ENCODE measurements around the gene MTHFD1.

The MTHFD1 gene

GRCh38 chr14:64416348-64416932 lies 28.3 kb downstream of the MTHFD1 start:
- no peaks in the 10 kb centered on the region for H3K9me3 Mint-ChIP-seq
- no peaks in the 10 kb centered on the region for H3K27me3 Mint-ChIP-seq
- H3K4me1 Mint-ChIP-seq (ENCODE audit: low read depth in 2 of 2): no peaks in the 10 kb centered on the region
- no peak for DNase-seq
- no peak for ATAC-seq (replicated peaks)
- no peak overlapping the region for H3K27ac Mint-ChIP-seq
- H3K4me3 Mint-ChIP-seq: no peak overlapping the region
- H3K36me3 Mint-ChIP-seq (ENCODE audit: insufficient read depth): peaks cover 31% of the 10 kb centered on the region

DNA sequence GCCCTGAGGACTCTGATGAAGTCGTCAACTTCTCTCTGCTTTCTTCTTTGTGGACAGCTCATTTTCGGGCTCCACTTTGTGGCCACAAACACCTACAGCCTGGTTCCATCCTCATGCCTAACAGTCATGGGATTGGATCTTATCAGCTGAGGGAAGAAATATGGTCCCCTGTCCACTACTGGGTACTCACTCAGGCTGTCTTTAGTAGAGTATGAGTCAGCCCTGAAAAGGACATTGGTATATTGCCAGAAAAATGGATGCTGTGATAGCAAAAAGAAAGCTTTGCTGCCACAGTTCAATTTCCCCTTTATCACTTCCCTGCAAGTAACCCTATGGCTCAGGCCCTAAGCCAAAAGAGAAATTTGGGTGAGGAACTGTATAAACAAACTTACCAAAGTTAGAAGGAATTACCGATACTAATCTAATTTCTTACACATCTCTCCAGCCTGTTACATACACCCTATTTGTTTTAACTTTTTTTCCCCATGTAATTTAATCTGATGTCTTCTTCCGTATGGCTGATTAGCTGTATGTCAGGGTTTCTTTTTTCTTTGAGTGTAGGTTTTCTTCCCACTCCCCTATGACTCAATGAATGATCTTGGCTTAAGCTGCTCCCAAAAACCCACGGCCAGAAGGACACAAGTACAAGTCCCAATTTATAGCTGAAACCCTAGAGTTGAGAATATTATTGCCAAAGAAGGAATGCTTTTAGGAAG lies 29.1 kb downstream of the MTHFD1 start:
- Mint-ChIP-seq H3K9me3 (no peaks in the 10 kb centered on the region), H3K27me3 (no peaks in the 10 kb centered on the region), H3K4me3 (no peak overlapping the region), H3K27ac (no peak overlapping the region), H3K4me1 (ENCODE audit: low read depth in 2 of 2) (no peaks in the 10 kb centered on the region), H3K36me3 (ENCODE audit: insufficient read depth) (peaks cover 30% of the 10 kb centered on the region)
- DNase-seq (no peak), ATAC-seq (replicated peaks) (no peak)

DNA sequence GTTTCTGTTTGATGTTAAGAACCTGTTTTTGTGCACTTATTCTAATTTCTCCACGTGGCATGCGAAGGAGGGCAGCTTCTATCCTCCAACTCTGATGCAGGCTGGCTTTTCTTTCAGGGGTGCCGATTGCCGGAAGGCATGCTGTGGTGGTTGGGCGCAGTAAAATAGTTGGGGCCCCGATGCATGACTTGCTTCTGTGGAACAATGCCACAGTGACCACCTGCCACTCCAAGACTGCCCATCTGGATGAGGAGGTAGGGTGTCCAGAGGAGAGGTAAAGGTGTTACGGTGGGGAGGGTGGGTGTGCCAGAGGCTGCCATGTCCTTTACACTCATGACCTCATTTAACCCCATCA lies 29.6 kb downstream of the MTHFD1 start:
- DNase-seq: no peak
- peaks cover 24% of the 10 kb centered on the region for H3K36me3 Mint-ChIP-seq (ENCODE audit: insufficient read depth)
- no peak overlapping the region for H3K27ac Mint-ChIP-seq
- H3K9me3 Mint-ChIP-seq: no peaks in the 10 kb centered on the region
- H3K4me3 Mint-ChIP-seq: no peak overlapping the region
- no peaks in the 10 kb centered on the region for H3K27me3 Mint-ChIP-seq
- no peak for ATAC-seq (replicated peaks)
- H3K4me1 Mint-ChIP-seq (ENCODE audit: low read depth in 2 of 2): no peaks in the 10 kb centered on the region

DNA sequence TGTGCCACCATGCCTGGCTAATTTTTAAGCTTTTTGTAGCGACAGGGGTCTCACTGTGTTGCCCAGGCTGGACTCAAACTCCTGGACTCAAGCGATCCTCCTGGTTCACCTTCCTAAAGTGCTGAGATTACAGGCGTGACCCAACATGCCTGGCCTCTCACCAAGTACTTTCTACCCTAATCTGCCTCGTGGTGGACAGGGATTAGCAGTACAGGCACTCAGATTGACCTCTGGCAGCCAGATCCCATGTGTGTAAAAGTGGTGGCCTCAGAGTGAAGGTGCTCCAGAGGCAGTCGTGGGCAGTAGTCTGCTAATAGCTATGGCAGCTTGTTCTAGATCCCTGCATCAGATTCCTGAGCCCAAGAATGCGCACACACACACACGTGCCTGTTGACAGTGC lies 30.9 kb downstream of the MTHFD1 start:
- Mint-ChIP-seq H3K9me3 (no peaks in the 10 kb centered on the region), H3K4me3 (no peak overlapping the region), H3K27me3 (no peaks in the 10 kb centered on the region), H3K4me1 (ENCODE audit: low read depth in 2 of 2) (no peaks in the 10 kb centered on the region), H3K36me3 (ENCODE audit: insufficient read depth) (peaks cover 19% of the 10 kb centered on the region), H3K27ac (peak overlapping the region in 1 of 2 donors; percentile 23)
- DNase-seq: no peak
- ATAC-seq (replicated peaks): no peak

DNA sequence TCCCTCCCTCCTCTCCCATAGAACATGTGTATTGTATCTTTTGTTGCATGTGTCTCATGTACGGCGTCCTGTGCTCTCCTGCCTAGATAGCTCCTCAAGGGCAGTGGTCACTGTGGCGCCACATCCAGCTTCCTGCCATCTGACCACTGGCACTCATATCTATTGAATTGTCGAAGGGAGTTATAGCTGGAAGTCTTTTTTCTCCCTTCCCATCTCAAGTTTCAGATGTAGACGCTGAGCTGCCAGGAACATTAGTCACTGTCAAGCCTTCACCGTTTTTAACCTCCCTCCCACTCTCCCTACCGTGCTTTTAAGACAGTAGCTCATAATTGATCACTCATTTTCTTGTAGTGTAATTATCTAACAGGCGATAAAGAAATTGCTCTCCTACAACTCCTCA lies 33.0 kb downstream of the MTHFD1 start:
- no peak for ATAC-seq (replicated peaks)
- Mint-ChIP-seq H3K4me1 (ENCODE audit: low read depth in 2 of 2) (no peaks in the 10 kb centered on the region), H3K9me3 (no peaks in the 10 kb centered on the region), H3K27ac (no peak overlapping the region), H3K4me3 (no peak overlapping the region), H3K36me3 (ENCODE audit: insufficient read depth) (peaks cover 18% of the 10 kb centered on the region), H3K27me3 (no peaks in the 10 kb centered on the region)
- DNase-seq: no peak

GRCh38 chr14:64422005-64422404 lies 33.9 kb downstream of the MTHFD1 start:
- ATAC-seq (replicated peaks) (no peak), DNase-seq (no peak)
- Mint-ChIP-seq H3K36me3 (ENCODE audit: insufficient read depth) (peaks cover 24% of the 10 kb centered on the region), H3K9me3 (no peaks in the 10 kb centered on the region), H3K4me3 (no peak overlapping the region), H3K4me1 (ENCODE audit: low read depth in 2 of 2) (no peaks in the 10 kb centered on the region), H3K27me3 (no peaks in the 10 kb centered on the region), H3K27ac (no peak overlapping the region)

DNA sequence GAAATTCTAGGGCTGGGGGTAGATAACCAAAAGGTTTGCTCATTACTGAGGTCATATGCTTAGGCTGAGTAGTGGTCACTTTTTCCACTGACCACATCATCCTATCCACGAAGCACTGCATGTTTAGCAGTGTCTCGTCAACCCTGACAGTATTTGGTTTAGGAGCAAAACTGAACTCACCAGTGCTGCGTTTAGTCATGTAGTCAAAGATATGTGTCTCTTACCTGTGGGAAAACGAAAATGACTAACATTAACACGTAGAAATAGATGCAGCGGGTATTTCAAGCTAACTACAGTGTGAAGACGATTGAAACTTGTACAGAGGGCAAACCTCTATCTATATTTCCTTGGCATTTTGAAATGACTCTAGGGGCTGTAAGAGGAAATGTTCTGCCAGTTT lies 34.6 kb downstream of the MTHFD1 start:
- ATAC-seq (replicated peaks) (no peak), DNase-seq (no peak)
- Mint-ChIP-seq H3K27me3 (no peaks in the 10 kb centered on the region), H3K4me3 (no peak overlapping the region), H3K4me1 (ENCODE audit: low read depth in 2 of 2) (no peaks in the 10 kb centered on the region), H3K36me3 (ENCODE audit: insufficient read depth) (peaks cover 26% of the 10 kb centered on the region), H3K9me3 (no peaks in the 10 kb centered on the region), H3K27ac (no peak overlapping the region)

GRCh38 chr14:64423987-64424386 lies 35.8 kb downstream of the MTHFD1 start:
- no peaks in the 10 kb centered on the region for H3K27me3 Mint-ChIP-seq
- H3K4me1 Mint-ChIP-seq (ENCODE audit: low read depth in 2 of 2): no peaks in the 10 kb centered on the region
- DNase-seq: no peak
- no peak overlapping the region for H3K4me3 Mint-ChIP-seq
- peak overlapping the region in 1 of 2 donors; percentile 25 for H3K27ac Mint-ChIP-seq
- no peaks in the 10 kb centered on the region for H3K9me3 Mint-ChIP-seq
- peaks cover 31% of the 10 kb centered on the region for H3K36me3 Mint-ChIP-seq (ENCODE audit: insufficient read depth)
- no peak for ATAC-seq (replicated peaks)

GRCh38 chr14:64434528-64434927 lies 46.4 kb downstream of the MTHFD1 start:
- H3K4me3 Mint-ChIP-seq: no peak overlapping the region
- no peak overlapping the region for H3K27ac Mint-ChIP-seq
- H3K9me3 Mint-ChIP-seq: no peaks in the 10 kb centered on the region
- no peaks in the 10 kb centered on the region for H3K27me3 Mint-ChIP-seq
- peaks cover 18% of the 10 kb centered on the region for H3K36me3 Mint-ChIP-seq (ENCODE audit: insufficient read depth)
- peaks cover 11 to 12% of the 10 kb centered on the region in 2 donors for H3K4me1 Mint-ChIP-seq (ENCODE audit: low read depth in 2 of 2)
- ATAC-seq (replicated peaks): no peak
- DNase-seq: no peak

GRCh38 chr14:64438181-64438841 lies 50.2 kb downstream of the MTHFD1 start:
- Mint-ChIP-seq H3K27me3 (no peaks in the 10 kb centered on the region), H3K27ac (peak overlapping the region; percentile 25 to 38)
- ATAC-seq (replicated peaks): peak; percentile 53

GRCh38 chr14:64439141-64439540 lies 51.0 kb downstream of the MTHFD1 start:
- no peak for DNase-seq
- ATAC-seq (replicated peaks): no peak
- Mint-ChIP-seq H3K27me3 (no peaks in the 10 kb centered on the region), H3K36me3 (ENCODE audit: insufficient read depth) (peaks cover 28% of the 10 kb centered on the region), H3K4me1 (ENCODE audit: low read depth in 2 of 2) (peaks cover 16 to 19% of the 10 kb centered on the region in 2 donors), H3K27ac (peak overlapping the region; percentile 25 to 38), H3K9me3 (no peaks in the 10 kb centered on the region), H3K4me3 (no peak overlapping the region)

More at GRCh38 chr14:64438181-64438841, 50.2 kb downstream of the MTHFD1 start:
- no peak for DNase-seq
- H3K4me3 Mint-ChIP-seq: peak overlapping the region in 1 of 2 donors; percentile 15
- peaks cover 11 to 12% of the 10 kb centered on the region in 2 donors for H3K4me1 Mint-ChIP-seq (ENCODE audit: low read depth in 2 of 2)
- H3K36me3 Mint-ChIP-seq (ENCODE audit: insufficient read depth): peaks cover 28% of the 10 kb centered on the region
- no peaks in the 10 kb centered on the region for H3K9me3 Mint-ChIP-seq

DNA sequence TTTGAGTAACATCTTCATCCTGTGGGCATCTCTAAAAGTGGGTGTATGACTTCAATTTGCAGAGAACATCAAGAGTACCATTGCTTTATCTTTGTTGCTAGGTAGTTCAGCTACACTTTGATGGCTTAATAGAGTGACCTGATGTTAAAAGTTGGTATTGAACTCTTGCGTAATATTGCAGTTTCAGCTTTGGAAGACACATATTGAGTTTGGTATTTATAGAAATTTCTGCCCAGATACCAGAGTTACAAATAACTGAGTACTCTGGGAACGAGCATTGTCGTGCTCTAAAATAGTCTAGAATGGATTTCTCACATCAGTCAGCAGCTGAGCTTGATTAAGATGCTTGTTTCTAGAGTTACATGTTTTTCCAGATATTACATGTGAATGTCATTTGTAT lies 52.3 kb downstream of the MTHFD1 start:
- Mint-ChIP-seq H3K27ac (peak overlapping the region; percentile 35 to 83), H3K36me3 (ENCODE audit: insufficient read depth) (peaks cover 28% of the 10 kb centered on the region), H3K27me3 (no peaks in the 10 kb centered on the region)

DNA sequence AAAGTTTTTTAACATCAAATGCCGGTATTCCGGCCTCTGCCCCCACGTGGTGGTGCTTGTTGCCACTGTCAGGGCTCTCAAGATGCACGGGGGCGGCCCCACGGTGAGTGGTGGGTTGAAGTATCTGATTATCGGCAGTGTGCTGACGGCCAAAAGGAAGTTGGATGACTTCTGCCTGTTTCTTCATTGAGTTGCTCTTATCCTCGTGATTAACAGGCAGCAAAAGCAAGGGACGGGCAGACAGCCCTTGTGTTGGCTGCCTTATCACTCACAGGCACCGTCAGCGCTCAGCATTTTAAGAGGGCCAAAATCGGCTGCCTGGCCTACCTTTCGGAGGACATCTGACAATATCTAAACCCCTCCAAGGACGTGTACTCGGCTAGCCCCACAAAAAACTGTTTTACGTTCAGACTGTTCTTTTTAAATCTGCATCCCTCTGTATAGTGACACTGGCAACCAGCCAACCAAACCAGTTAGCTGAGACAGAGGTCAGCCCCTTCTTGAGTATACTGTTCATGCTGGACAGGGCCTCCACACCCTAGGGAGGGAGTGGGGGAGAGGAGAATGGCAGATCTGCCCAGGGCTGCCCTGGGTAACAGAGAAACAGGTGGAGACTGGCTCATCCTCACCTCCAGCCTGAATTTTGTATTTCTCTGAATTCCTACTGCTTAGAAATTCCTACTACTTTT lies 54.3 kb downstream of the MTHFD1 start:
- Mint-ChIP-seq H3K27ac (no peak overlapping the region), H3K9me3 (no peaks in the 10 kb centered on the region), H3K4me3 (no peak overlapping the region), H3K27me3 (no peaks in the 10 kb centered on the region), H3K4me1 (ENCODE audit: low read depth in 2 of 2) (peaks cover 33 to 38% of the 10 kb centered on the region in 2 donors), H3K36me3 (ENCODE audit: insufficient read depth) (peaks cover 14% of the 10 kb centered on the region)
- ATAC-seq (replicated peaks) (no peak), DNase-seq (no peak)

More for the DNA sequence above, 52.3 kb downstream of the MTHFD1 start:
- ATAC-seq (replicated peaks) (no peak), DNase-seq (no peak)
- Mint-ChIP-seq H3K9me3 (no peaks in the 10 kb centered on the region), H3K4me3 (no peak overlapping the region), H3K4me1 (ENCODE audit: low read depth in 2 of 2) (peaks cover 28 to 33% of the 10 kb centered on the region in 2 donors)

Measured in effector memory CD8-positive, alpha-beta T cell (primary cell).